Upper lobe of left lung (tissue), 4 donors: ENCODE data around the gene WFDC10A.

Source experiments
- EP300 ChIP-seq, 4 donors: sonication (generic); formaldehyde crosslinking; IDR thresholded peaks; one replicate each; pipeline ENCODE4 v1.5.1; 2017; ENCODE audit warnings: antibody characterized with exemption in 4 of 4, control low read depth in 2 of 4
- POLR2A ChIP-seq, 4 donors: fragments of 450-650 bp; IDR thresholded peaks; one replicate each; pipeline ENCODE4 v1.5.1; 2016 to 2017; ENCODE audit warnings: antibody characterized with exemption in 4 of 4, mild to moderate bottlenecking in 2 of 4
- POLR2AphosphoS5 ChIP-seq, 2 donors: sonication (generic); formaldehyde crosslinking; IDR thresholded peaks; one replicate each; pipeline ENCODE4 v1.5.1; 2017; ENCODE audit warnings: antibody characterized with exemption in 2 of 2
- TF ChIP-seq, protein P1 (sequence below), 6 experiments: fragments of 450-650 bp in 4 of 6; fragments of 200-600 bp in 2 of 6; sonication (generic) in 2 of 6; IDR thresholded peaks; one replicate each; pipeline ENCODE4 v1.5.1; 2016 to 2019; ENCODE audit warnings: antibody characterized with exemption in 6 of 6

DNA sequence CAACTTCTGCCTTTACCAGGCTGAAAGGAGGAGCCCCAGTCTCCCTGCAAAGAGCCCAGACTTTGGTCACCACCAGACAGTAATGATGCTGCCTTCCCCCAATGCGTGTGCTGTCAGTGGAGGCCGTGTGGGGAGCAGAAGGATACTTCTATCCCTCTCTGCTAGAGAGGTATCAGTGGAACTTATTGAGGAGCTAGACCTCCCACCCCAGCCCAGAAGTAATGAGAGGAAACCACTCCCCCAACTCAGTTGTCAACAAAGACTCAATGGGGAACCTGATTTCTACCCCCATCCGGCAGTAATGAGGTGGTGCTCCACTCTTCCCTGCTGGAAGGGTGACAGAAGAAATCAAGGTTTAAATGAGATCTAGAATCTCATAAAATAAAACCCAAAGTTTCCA is 46.0 kb upstream of the WFDC10A start:
- TF ChIP-seq POLR2A (IDR thresholded peaks at IDR 0.05) (no peak), POLR2AphosphoS5 (IDR thresholded peaks at IDR 0.05) (no peak), EP300 (IDR thresholded peaks at IDR 0.05) (no peak)
- TF ChIP-seq, protein P1, sequence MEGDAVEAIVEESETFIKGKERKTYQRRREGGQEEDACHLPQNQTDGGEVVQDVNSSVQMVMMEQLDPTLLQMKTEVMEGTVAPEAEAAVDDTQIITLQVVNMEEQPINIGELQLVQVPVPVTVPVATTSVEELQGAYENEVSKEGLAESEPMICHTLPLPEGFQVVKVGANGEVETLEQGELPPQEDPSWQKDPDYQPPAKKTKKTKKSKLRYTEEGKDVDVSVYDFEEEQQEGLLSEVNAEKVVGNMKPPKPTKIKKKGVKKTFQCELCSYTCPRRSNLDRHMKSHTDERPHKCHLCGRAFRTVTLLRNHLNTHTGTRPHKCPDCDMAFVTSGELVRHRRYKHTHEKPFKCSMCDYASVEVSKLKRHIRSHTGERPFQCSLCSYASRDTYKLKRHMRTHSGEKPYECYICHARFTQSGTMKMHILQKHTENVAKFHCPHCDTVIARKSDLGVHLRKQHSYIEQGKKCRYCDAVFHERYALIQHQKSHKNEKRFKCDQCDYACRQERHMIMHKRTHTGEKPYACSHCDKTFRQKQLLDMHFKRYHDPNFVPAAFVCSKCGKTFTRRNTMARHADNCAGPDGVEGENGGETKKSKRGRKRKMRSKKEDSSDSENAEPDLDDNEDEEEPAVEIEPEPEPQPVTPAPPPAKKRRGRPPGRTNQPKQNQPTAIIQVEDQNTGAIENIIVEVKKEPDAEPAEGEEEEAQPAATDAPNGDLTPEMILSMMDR (IDR thresholded peaks at IDR 0.05): no peak
